Activated CD4-positive, alpha-beta T cell treated with anti-CD3 and anti-CD28 coated beads for 4 hours (primary cell): ENCODE data around the gene RAB1A.
"Not testable (repeated sequence)": the region's sequence is repeated elsewhere in the genome, so short reads cannot be mapped to it uniquely, and the experiment has no call there.

Experiments used
- DNase-seq, 2 donors: peaks; one replicate each; pipeline ENCODE4 v3.0.0-alpha.2; 2020

Gene RAB1A

DNA sequence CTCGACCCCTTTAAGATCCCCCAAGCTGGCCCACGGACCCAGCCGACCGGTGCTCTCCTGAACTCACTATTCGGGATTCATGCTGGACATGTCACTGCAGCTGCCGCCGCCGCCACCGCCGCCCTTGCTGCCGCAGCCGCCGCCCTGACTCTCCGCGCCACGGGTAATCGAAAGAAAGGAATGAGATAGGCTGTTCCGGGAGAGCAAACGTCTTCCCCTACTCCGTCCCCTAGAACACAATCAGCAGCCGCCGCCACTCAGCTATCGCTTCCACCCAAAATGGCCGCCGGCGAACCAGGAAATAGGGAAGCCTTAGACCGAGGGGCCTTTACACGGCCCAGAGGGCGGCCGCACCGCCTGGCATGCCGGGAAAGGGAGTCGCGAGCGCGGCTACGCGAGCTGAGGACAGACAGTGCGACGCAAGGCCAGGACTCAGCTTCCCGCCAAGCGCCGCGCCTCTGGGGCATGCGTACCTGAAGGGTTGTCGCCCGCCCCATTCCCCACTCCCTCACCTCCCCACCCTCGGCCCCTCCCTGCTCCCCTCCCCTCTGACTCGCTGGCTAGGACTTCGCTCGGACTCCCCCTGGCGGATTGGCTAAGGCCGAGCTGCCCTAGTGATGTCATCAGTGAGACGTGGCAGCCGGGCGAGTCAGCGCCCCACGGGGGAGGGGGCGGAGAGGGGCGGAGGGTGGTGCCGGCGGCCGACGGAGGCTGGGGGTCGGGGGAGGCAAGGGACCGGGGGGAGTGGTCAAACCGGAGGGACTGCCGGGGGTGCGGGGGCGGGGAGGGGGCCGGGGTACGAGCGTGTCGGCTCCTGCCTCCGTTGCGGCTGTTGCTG, at the start of gene RAB1A:
RAB1A (minus strand) TSS at position 281 of the 838 bp plus-strand sequence; CDS start at position 90, 191 bp downstream.
- peak; percentile 100 for DNase-seq

- no peak for DNase-seq
Observed at GRCh38 chr2:65177751-65178442, 48.0 kb upstream of the RAB1A start.

GRCh38 chr2:65175894-65176530, 46.1 kb upstream of the RAB1A start:
- no peak for DNase-seq

GRCh38 chr2:65174031-65174430, 44.1 kb upstream of the RAB1A start:
- not testable (repeated sequence) for DNase-seq

- DNase-seq: no peak
Observed at GRCh38 chr2:65172994-65173790, 43.3 kb upstream of the RAB1A start.

DNA sequence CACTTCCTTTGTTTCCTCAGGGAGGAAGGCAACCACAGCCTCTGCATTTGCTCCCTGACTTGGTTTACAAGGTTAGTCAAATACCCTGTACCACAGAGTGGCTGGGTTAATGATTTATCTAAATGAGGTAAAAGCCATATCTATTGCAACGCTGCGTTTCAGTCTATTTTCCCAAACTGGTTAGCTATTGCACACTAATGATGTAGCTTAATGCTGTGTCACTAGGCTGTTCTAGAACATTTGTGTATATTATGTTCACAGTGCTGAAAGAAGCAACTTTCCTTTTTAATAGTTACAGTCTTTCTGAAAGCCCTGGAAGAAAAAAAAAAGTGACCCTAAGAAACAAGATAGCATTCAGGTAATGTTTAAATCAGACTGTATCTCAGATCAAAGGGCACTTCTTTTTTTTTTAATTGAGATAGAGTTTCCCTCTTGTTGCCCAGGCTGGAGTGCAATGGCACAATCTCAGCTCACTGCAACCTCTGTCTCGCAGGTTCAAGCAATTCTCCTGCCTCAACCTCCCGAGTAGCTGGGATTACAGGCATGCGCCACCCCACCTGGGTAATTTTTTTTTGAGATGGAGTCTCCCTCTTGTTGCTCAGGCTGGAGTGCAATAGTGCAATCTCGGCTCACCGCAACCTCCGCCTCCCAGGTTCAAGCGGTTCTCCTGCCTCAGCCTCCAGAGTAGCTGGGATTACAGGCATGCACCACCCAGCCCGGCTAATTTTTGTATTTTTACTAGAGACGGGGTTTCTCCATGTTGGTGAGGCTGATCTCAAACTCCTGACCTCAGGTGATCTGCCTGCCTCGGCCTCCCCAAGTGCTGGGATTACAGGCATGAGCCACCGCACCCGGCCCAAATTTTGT, 40.9 kb upstream of the RAB1A start:
- DNase-seq: not testable (repeated sequence)

GRCh38 chr2:65169760-65170136, 39.8 kb upstream of the RAB1A start:
- no peak for DNase-seq

DNA sequence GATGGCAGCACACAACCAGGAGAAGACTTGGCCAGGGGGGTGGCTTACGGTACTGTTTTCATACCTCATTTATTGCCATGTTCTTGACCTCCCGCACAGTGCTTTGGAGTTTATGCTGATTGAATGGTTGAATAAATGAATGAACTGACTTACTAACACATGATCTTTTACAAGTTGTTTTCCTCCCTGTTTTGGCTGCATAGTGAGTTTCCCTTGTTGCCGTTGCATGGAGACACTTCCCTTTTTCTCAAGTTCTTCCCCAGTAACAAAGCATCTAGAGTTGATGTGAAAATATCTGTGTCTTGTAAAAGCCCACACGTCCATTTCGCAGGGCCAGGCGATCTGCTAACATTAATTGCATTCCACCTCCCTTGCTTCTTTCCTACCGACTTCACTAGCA, 35.7 kb upstream of the RAB1A start:
- DNase-seq: no peak

- no peak for DNase-seq
Observed at GRCh38 chr2:65164426-65164891, 34.6 kb upstream of the RAB1A start.

DNA sequence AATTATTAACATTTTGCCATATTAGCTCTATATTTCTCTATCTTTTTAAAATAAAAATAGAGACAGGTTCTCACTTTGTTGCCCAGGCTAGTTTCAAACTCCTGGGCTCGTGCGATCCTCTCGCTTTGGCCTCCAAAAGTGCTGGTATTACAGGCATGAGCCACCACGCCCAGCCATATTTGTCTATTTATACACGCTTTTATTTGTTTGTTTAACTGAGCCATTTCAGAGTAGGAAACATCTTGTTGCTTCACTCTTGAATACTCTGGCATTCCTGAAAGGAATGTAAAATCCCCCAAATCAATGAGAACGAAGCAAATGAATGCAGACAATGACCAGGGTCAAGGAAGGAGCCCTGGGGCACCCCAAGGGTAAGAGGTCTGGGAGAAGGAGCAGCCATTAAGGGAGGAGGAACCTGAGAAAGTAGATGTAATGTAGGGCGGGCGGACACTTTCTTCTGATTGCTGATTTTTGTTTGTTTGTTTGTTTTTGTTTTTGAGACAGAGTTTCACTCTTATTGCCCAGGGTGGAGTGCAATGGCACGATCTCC, 31.7 kb upstream of the RAB1A start:
- no peak for DNase-seq

- DNase-seq: no peak
Observed at GRCh38 chr2:65159906-65160305, 30.0 kb upstream of the RAB1A start.

DNA sequence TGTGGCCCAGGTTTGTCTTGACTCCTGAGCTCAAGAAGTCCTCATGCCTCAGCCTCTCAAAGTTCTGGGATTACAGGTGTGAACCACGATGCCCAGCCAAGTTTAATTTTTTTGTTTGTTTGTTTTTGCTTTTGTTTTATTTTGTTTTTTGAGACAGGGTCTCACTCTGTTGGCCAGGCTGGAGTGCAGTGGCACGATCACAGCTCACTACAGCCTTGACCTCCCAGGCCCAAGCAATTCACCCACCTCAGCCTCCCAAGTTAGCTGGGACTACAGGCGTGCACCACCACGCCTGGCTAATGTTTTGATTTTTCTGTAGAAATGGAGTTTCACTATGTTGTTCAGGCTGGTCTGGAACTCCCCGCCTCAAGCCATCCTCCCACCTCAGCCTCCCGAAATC, 29.4 kb upstream of the RAB1A start:
- no peak for DNase-seq

DNA sequence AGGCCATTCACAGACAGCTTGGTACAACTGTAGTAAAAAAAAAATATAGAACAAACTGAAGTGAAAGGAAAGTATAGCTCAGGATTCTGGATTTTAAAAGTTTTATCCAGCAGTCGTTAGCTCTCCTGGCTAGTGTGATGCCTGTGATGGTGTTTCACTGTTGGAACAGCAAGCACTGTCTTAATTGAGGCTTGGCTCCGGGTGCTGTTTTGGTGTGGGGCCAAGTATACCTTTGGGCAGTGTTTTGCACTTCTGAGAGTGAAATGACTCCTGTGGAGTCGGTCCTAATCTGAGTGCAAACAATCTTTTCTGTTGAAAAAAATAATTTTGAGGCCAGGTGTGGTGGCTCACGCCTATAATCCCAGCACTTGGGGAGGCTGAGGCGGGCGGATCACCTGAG, 28.7 kb upstream of the RAB1A start:
- no peak for DNase-seq

DNA sequence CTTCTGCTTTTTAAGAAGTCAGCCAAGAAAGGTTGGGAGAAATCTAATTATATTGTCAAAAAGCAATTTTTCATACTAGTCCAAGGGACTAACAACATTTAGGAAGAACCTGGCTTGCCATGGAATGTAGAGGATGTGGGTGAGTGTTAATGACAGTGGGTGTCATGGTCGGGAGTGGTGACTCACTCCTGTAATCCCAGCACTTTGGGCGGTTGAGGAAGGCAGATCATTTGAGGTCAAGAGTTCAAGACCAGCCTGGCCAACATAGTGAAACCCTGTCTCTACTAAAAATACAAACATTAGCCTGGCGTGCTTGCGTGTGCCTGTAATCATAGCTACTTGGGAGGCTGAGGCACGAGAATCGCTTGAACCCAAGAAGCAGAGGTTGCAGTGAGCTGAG, 27.9 kb upstream of the RAB1A start:
- DNase-seq: not testable (repeated sequence)

GRCh38 chr2:65156041-65156440, 26.1 kb upstream of the RAB1A start:
- no peak for DNase-seq

DNA sequence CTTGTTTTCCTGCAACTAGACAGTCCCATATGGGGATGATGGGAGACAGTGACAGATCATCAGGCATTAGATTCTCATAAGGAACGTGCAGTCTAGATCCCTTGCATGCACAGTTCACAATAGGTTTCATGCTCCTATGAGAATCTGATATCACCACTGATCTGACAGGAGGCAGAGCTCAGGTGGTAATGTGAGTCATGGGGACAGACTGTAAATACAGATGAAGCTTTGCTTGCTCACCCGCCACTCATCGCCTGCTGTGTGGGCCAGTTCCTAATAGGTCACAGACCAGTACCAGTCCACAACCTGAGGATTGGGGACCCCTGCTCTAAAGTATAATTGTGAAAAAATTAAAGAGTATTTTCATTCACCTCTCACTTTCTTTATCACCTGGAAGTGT, 23.6 kb upstream of the RAB1A start:
- no peak for DNase-seq

GRCh38 chr2:65146078-65146477, 16.2 kb upstream of the RAB1A start:
- no peak for DNase-seq

DNA sequence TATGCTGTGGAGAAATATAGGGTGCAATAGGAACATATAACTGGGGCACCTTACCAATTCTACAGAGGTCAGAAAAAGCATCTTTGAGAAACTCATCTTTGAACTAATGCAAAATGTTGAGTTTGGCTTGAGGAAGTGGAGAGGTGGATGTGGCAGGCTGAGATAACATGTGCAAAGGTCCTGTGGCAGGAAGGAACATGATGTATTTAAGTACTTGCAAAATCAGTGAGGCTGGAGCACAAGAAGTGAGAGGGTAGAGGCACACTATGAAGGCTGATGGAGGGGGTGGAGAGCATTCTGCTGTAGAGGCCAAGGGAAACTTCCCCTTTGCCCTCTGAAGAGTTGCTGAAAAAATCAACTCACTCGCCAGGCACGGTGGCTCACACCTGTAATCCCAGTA, 14.7 kb upstream of the RAB1A start:
- no peak for DNase-seq

DNA sequence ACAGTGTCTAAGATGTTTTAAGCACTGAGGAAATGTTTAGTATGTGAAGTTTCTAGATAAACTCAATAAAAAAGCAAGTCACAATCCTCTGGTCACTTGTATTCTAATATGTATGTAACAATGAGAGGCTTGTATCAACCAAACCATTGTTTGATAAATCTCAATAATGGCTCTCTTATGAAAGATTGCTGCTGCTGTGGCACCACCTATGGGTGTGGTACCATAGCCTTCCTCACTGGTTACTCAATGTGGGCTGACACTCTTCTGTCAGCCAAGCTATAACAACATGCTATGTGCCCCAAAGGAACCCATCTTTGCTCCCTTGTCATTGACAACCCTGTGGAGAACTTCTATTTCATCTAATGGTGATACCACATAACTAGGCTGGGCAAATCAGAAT, 12.6 kb upstream of the RAB1A start:
- no peak for DNase-seq

DNA sequence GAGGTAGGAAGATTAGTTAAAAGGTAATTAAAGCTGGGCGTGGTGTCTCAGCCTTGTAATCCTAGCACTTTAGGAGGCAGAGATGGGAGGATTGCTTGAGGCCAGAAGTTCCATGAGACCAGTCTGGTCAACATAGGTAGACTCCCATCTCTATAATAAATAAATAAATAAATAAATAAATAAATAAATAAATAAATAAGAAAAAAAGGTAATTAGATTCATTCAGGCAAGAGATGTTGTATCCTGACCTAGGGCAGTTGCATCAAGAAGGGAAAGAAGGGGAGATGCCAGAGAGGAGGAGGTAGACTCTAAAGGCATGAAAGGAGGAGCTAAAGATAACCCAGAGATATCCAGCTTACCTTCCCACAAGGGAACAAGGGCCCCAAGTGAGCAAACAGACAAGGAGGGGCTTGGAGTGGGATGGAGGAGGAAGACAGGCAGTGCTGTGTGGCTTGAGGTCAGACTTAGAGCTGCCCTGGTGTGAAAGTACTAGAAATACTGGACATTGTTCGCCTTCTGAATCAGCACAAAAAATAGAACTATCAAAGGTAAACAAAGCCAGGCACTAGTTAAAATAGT, 7.4 kb upstream of the RAB1A start:
- no peak for DNase-seq

DNA sequence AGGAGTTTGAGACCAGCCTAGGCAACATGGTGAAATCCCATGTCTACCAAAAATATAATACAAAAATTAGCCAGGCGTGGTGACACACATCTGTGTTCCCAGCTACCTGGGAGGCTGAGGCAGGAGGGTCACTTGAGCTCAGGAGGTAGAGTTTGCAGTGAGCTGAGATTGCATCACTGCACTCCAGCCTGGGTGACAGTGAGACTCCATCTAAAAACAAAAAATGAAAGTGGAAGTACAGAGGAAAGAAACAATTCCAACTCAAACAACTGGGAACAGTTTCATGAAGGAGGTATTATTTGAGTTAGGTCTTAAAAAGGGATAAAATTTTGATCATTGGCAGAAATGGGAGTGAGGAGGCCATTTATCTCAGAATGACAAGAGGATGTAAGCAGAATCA, 6.3 kb upstream of the RAB1A start:
- no peak for DNase-seq
